Vagina (tissue), 2 donors: ENCODE measurements around the gene THRA. TPM values are rescaled to one million over a fixed set of nuclear protein-coding genes. Genes with fewer than 3 reads are reported as not detected.

ENCODE experiments used
- DNase-seq, 2 donors: peaks; one replicate each; pipeline ENCODE4 v3.0.0-alpha.2; 2017; ENCODE audit errors: extremely low spot score in 2 of 2
- H3K27ac ChIP-seq: fragments of 200-600 bp; sonication (generic); one replicate; pipeline ENCODE4 v1.5.1; 2019
- H3K27me3 ChIP-seq: fragments of 200-600 bp; sonication (generic); one replicate; pipeline ENCODE4 v1.5.1; 2019
- H3K36me3 ChIP-seq, 2 donors: fragments of 200-600 bp; sonication (generic); one replicate each; pipeline ENCODE4 v1.5.1; 2017 to 2019
- H3K4me1 ChIP-seq: fragments of 200-600 bp; sonication (generic); one replicate; pipeline ENCODE4 v1.5.1; 2019
- H3K4me3 ChIP-seq, 2 donors: fragments of 200-600 bp; sonication (generic); 1 replicate in 1 of 2; 2 replicates in 1 of 2; pipeline ENCODE4 v1.5.1; 2016 to 2019
- H3K9me3 ChIP-seq: fragments of 200-600 bp; sonication (generic); one replicate; pipeline ENCODE4 v1.5.1; 2019
- POLR2A ChIP-seq, 2 donors: fragments of 450-650 bp; IDR thresholded peaks; one replicate each; pipeline ENCODE4 v1.6.1; 2017; ENCODE audit warnings: antibody characterized with exemption in 2 of 2, mild to moderate bottlenecking in 2 of 2, moderate library complexity in 2 of 2
- POLR2AphosphoS5 ChIP-seq, 2 donors: sonication (generic); formaldehyde crosslinking; IDR thresholded peaks; one replicate each; pipeline ENCODE4 v1.9.0; 2017; ENCODE audit warnings: antibody characterized with exemption in 2 of 2, mild to moderate bottlenecking in 2 of 2, low read depth in 1 of 2; ENCODE audit not compliant: insufficient read depth in 1 of 2
- intact Hi-C: fragments of 100-400 bp; cut with DNase I; formaldehyde crosslinking; loops from one replicate; pipeline ENCODE4 v1.15.1; 2023
- total RNA-seq: library from RNA; depleted of rRNA; stranded (reverse); fragments of >200 nt; gene quantifications from one replicate; pipeline ENCODE4 v1.2.3, GENCODE V29; 2016
- TF ChIP-seq, protein P1 (sequence below), 3 experiments: fragments of 450-650 bp in 2 of 3; fragments of 200-600 bp in 1 of 3; sonication (generic) in 1 of 3; IDR thresholded peaks; one replicate each; pipeline ENCODE4 v1.5.1; 2017 to 2019; ENCODE audit warnings: antibody characterized with exemption in 3 of 3, mild to moderate bottlenecking in 2 of 3, moderate library complexity in 2 of 3

Gene THRA
- total RNA-seq, 1 donor from 2014 or later: 40.3 TPM

DNA sequence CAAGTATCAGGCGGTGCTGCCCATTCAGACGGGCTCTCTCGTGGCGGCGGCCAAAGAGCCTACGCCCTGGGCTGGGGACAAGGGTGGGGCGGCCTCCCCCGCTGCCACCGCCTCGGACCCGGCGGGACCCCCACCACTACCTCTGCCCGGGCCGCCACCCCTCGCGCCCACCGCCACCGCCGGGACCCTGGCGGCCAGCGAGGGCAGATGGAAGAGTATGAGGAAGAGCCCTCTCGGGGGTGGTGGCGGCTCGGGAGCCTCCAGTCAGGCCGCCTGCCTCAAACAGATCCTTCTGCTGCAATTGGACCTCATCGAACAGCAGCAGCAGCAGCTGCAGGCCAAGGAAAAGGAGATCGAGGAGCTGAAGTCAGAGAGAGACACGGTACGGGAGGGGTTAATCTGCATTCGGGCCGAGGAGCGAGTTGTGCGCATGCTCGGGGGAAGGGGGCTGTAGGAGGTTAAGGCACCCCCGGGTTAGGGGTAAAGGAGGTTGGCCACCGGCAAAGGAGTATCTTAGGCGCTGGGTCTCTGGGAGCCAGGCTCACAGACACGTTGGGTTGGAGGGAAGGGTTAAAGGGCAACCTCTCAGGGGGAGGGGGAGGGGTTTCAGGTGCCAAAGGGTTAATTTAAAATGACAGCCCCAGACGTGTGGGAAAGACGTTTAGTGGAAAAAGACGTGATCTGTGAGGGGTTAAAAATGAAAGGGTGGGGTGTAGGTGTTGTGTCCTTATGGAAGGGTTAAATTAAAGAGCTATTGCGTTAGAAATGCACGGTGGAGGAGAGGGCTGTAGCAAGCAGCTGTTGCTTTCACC lies 60.4 kb downstream of the THRA start:
- H3K27ac ChIP-seq: peak overlapping the region; percentile 99
- no peaks in the 10 kb centered on the region for H3K9me3 ChIP-seq
- H3K4me1 ChIP-seq: peaks cover 17% of the 10 kb centered on the region
- H3K4me3 ChIP-seq: peak overlapping the region; percentile 96
- peak in 1 of 2 donors; percentile 51 for TF ChIP-seq POLR2AphosphoS5 (IDR thresholded peaks at IDR 0.05; ENCODE audit: insufficient read depth in 1 of 2, low read depth in 1 of 2)
- TF ChIP-seq, protein P1, sequence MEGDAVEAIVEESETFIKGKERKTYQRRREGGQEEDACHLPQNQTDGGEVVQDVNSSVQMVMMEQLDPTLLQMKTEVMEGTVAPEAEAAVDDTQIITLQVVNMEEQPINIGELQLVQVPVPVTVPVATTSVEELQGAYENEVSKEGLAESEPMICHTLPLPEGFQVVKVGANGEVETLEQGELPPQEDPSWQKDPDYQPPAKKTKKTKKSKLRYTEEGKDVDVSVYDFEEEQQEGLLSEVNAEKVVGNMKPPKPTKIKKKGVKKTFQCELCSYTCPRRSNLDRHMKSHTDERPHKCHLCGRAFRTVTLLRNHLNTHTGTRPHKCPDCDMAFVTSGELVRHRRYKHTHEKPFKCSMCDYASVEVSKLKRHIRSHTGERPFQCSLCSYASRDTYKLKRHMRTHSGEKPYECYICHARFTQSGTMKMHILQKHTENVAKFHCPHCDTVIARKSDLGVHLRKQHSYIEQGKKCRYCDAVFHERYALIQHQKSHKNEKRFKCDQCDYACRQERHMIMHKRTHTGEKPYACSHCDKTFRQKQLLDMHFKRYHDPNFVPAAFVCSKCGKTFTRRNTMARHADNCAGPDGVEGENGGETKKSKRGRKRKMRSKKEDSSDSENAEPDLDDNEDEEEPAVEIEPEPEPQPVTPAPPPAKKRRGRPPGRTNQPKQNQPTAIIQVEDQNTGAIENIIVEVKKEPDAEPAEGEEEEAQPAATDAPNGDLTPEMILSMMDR (IDR thresholded peaks at IDR 0.05): no peak
- peaks cover 0 to 22% of the 10 kb centered on the region in 2 donors for H3K36me3 ChIP-seq
- no peak for DNase-seq
- no peaks in the 10 kb centered on the region for H3K27me3 ChIP-seq
- intact Hi-C loops: no loop called here

DNA sequence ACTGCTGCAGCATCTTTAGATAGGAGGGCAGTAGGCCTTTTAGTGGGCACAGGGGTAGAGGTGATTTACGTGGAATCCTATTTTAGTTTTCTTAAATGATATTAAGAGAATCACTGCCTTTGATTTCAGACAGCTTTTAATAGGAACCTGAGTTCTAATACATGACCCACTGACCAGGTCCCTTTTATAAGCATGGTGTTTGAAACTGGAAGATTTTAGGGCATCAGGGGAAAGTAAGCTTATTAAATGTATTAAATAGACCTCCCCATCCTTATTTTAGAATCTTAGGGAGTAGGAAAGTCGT lies 61.0 kb downstream of the THRA start:
- DNase-seq: no peak
- Histone ChIP-seq H3K36me3 (peaks cover 0 to 28% of the 10 kb centered on the region in 2 donors), H3K9me3 (no peaks in the 10 kb centered on the region), H3K4me3 (peak overlapping the region; percentile 96), H3K4me1 (peaks cover 17% of the 10 kb centered on the region), H3K27ac (peak overlapping the region; percentile 99), H3K27me3 (no peaks in the 10 kb centered on the region)
- intact Hi-C loops: no loop called here
- TF ChIP-seq, protein P1 (IDR thresholded peaks at IDR 0.05): no peak
- no peak for TF ChIP-seq POLR2AphosphoS5 (IDR thresholded peaks at IDR 0.05; ENCODE audit: insufficient read depth in 1 of 2, low read depth in 1 of 2)
- TF ChIP-seq POLR2A (IDR thresholded peaks at IDR 0.05): no peak

DNA sequence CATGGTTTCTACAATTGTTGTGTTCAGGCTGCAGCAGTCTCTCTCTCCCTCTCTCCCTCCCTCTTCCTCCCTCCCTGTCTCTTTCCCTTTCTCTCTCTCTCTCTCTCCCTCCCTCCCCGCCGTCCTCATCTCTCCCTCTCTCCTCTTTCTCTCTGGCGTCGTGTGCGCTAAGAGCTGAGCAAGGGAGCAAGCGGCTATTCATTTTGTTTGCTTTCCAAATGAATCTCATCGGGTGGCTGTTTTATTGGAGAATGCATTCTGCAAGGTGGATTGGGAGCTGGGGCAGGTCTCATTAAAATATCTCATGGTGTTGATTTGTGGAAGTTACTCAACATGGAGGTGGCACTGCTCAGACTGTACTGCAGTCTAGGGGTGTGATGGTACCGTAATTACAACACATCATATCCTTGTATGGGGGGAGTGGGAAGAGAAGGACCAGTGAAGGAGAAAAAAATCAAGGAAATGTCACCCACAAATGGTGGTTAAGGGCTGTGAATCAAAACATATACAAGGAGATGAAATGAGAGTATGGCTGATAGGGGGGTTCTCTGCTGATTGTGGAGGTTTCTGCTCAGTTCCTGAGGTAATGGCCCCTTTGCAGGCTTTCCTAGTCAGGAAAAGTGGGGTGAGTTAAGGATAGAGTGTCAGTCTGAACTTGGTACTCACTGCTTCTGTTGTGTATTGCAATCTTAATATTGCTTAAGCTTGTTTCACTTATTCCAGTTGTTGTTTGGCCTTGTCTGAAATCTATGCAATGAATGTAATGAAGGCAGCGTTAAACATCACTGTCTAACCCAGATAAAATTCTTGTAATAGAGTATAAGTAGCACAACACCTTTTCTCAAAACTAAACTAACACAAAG lies 61.7 kb downstream of the THRA start:
- no peaks in the 10 kb centered on the region for H3K9me3 ChIP-seq
- H3K27me3 ChIP-seq: no peaks in the 10 kb centered on the region
- no peak for TF ChIP-seq POLR2A (IDR thresholded peaks at IDR 0.05)
- no peak for TF ChIP-seq POLR2AphosphoS5 (IDR thresholded peaks at IDR 0.05; ENCODE audit: insufficient read depth in 1 of 2, low read depth in 1 of 2)
- TF ChIP-seq, protein P1 (IDR thresholded peaks at IDR 0.05): no peak
- H3K27ac ChIP-seq: peak overlapping the region; percentile 99
- intact Hi-C loops: no loop called here
- no peak for DNase-seq
- peaks cover 17% of the 10 kb centered on the region for H3K4me1 ChIP-seq
- peaks cover 0 to 35% of the 10 kb centered on the region in 2 donors for H3K36me3 ChIP-seq
- H3K4me3 ChIP-seq: peak overlapping the region; percentile 96

DNA sequence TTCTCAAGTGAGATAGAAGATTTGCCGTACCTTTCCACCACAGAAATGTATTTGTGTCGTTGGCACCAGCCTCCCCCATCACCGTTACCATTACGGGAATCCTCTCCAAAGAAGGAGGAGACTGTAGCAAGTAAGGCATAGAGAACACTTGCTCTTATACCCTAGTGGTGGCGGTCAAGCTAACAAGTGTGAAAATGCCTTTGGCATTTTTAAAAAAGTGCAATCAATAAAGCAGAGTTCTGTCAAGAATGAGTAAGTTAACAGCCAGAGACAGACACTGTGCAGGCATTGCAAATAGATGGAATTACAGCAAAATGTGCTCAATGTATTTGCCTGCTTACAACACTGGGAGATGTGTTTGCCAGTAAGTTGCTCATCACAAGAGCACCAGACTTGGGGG lies 66.7 kb downstream of the THRA start:
- H3K4me3 ChIP-seq: no peak overlapping the region
- H3K36me3 ChIP-seq: peaks cover 0 to 82% of the 10 kb centered on the region in 2 donors
- H3K27ac ChIP-seq: no peak overlapping the region
- no peaks in the 10 kb centered on the region for H3K27me3 ChIP-seq
- DNase-seq: no peak
- intact Hi-C loops: no loop called here
- TF ChIP-seq POLR2AphosphoS5 (IDR thresholded peaks at IDR 0.05; ENCODE audit: insufficient read depth in 1 of 2, low read depth in 1 of 2): no peak
- TF ChIP-seq, protein P1 (IDR thresholded peaks at IDR 0.05): no peak
- TF ChIP-seq POLR2A (IDR thresholded peaks at IDR 0.05): no peak
- no peaks in the 10 kb centered on the region for H3K9me3 ChIP-seq
- H3K4me1 ChIP-seq: peaks cover 12% of the 10 kb centered on the region
